HG02884 (cell line): ENCODE measurements around the gene SNRPA.

Experiments used
- ATAC-seq: cut with Tn5 transposase; IDR thresholded peaks from one replicate; pipeline ENCODE4 v1.9.1; 2021; ENCODE audit warnings: mild to moderate bottlenecking, moderate library complexity; ENCODE audit not compliant: unreplicated experiment

SNRPA gene

DNA sequence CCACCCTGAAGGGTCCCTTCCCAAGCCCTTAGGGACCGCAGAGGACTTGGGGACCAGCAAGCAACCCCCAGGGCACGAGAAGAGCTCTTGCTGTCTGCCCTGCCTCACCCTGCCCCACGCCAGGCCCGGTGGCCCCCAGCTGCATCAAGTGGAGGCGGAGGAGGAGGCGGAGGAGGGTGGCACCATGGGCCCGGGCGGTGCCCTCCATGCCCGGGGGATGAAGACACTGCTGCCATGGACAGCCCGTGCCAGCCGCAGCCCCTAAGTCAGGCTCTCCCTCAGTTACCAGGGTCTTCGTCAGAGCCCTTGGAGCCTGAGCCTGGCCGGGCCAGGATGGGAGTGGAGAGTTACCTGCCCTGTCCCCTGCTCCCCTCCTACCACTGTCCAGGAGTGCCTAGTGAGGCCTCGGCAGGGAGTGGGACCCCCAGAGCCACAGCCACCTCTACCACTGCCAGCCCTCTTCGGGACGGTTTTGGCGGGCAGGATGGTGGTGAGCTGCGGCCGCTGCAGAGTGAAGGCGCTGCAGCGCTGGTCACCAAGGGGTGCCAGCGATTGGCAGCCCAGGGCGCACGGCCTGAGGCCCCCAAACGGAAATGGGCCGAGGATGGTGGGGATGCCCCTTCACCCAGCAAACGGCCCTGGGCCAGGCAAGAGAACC, 49.5 kb downstream of the SNRPA start:
- ATAC-seq, result no peak

DNA sequence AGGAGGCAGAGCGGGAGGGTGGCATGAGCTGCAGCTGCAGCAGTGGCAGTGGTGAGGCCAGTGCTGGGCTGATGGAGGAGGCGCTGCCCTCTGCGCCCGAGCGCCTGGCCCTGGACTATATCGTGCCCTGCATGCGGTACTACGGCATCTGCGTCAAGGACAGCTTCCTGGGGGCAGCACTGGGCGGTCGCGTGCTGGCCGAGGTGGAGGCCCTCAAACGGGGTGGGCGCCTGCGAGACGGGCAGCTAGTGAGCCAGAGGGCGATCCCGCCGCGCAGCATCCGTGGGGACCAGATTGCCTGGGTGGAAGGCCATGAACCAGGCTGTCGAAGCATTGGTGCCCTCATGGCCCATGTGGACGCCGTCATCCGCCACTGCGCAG, 50.0 kb downstream of the SNRPA start:
- ATAC-seq, result no peak

DNA sequence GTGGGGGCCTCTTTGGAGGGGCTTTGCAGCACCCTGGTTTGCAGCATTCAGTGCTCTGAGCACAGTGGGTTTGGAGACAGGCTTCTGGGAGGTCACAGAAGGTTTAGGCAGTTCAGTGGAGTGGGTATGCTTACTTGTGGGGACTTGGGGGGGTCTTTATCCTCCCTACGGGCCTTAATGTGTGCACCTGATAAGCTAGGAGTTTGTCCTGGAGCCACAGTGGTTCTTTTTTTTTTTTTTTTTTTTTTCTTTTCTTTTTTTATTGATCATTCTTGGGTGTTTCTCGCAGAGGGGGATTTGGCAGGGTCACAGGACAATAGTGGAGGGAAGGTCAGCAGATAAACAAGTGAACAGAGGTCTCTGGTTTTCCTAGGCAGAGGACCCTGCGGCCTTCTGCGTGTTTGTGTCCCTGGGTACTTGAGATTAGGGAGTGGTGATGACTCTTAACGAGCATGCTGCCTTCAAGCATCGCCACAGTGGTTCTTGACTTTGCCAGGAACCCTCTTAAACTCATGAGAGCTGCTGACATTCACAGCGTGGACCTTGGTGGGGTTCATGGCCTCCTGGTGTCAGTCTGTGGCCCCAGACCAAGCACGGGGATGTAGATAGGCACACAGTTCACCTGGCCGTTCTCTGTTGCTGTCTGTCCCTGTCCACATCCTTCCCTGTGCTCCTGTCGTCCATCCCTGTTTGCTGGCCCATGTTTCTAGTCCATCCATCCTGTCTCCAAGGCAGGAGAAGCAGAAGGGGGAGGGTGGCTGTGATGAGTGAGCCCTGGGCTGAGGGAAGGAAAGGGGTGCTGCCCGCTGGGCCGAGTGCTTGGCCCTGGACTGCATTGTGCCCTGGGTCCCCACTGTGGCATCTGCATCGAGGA, 50.7 kb downstream of the SNRPA start:
- ATAC-seq, result no peak

DNA sequence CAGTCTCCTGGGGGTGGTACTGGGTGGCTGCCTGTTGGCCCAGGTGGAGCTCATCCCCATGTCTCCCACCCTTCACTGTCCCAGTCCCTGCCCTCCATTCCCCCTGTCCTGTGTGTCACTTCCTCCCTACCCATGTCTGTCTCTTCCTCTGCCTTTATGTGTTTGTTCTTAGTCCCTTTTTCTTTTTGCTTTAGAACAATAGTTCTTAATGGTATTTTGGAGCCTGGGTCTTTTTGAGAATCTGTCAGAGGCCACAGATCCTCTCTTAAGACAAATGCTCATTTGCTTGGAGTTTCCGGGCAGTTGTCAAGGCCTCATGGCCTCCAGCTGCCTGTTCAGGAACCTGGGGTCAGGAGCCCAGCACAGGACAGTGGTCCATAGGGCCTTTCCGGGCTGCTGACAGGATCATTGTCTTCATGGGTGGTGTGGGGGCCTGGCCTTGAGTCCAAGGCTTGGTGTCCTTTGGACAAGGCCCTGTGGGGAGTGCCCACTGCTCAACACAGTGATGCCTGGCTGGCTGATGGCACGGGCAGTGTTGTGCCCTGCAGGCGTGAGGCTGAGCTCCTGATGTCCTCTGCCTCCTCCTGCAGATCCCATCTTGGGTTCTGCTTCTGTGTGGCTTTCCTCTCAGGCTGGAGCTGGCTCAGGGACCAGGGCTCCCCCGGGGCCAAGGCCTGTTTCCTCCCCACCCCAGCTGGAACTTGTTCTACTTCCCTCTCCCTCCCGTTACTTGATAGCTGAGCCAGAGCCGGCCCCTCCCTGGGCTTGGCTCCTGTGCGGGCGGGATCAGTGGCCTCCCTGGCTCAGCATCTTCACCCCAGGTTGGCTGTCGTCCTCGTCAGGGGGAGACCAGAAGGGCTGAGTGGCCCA, 51.5 kb downstream of the SNRPA start:
- ATAC-seq, result no peak

DNA sequence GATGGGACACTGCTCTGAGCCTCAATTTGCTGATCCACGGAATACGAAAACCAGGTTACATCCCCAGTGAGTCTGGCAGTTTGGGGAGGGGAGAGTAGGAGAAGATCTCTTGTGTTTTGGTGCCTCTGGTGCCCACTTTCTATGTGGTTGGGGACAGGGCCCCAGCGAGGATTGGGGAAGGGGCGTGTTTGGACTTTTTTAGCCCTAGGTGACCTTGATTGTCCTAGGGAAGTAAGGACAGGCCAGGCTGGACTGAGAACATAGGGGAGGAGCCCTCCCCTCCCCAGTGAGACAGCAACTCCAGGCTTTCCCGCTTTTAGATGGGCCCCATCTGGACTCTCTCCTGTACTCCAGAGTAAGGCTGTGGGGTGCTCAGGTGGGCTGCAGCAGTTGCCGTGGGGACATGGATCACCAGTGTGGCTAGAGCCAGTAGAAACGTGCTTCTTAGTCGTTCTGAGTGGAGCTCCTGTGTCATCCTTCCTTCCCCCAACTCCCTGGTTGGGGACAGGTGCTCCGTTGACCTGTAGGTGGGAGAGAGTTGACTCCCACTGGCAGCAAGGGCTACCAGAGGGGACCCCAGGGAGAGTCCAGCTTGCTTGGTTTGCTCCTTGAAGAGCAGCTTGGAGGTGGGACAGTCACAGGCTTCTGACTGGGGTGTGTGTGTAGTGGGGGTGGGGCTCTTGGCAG, 52.3 kb downstream of the SNRPA start:
- no peak for ATAC-seq

DNA sequence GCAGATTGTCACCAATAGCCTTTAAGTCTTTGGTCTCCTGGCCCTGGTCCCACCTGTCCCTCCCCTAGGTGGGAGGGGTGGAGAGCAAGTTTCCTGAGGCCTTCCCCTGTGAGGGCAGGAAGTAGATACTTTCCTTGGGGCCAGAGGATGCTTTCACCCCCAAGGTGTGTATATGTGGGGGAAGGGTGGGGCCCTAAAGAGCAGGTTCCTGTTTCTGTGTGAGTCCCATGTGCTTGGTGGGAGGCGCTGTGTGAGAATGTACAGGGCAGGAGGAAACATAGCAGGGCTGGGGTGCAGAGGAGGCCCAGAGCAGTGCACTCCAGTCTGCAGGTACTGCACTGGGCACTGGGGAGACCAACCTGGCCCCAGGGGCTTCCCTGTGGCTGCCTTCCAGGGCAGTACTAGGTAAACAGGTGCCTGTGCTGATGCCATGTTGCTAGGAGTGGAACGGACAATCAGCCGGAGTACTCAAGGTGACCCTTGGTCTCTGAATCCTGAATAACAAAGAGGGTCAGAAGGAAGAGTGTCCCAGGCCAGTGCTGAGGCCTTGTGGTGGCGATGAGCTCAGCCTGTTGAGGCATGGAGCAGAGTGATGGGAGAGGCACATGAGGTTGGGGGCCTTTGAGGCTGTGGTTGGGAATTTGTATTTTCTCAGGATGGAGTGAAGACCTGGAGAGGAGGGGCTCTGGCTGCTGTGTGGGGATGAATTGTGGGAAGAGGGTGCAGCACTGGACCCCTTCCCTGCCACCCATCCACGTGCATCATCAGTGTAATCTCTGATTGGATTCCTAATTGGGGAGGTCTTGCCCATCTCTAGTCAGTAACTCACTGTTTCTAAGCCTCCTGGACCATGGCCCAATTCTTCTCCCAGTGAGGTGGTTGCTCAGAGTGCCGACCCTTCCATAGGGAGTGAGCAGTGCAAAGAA, 53.1 kb downstream of the SNRPA start:
- ATAC-seq, result no peak

DNA sequence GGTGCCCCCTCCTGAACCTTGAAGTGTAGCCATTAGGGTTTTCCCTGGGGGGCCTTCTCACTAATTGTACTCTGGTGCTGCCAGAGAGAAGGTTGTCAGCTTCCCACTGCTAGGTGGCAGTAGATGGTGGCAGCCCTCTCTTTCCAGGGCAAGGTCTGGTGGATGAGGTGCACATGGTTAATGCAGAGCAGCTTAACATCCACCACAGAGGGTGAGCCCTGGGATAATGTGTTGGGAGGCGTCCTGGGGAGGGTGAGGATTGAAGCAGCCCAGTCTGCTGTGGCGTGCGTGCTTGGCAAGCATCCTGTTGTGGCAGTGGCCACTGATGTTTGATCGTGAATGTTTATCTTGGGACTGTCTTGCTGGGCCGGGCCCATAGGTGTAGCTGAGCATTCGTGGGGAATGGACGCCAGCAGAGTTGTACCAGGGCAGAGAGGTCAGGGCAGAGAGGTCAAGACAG, 53.8 kb downstream of the SNRPA start:
- ATAC-seq, result no peak

DNA sequence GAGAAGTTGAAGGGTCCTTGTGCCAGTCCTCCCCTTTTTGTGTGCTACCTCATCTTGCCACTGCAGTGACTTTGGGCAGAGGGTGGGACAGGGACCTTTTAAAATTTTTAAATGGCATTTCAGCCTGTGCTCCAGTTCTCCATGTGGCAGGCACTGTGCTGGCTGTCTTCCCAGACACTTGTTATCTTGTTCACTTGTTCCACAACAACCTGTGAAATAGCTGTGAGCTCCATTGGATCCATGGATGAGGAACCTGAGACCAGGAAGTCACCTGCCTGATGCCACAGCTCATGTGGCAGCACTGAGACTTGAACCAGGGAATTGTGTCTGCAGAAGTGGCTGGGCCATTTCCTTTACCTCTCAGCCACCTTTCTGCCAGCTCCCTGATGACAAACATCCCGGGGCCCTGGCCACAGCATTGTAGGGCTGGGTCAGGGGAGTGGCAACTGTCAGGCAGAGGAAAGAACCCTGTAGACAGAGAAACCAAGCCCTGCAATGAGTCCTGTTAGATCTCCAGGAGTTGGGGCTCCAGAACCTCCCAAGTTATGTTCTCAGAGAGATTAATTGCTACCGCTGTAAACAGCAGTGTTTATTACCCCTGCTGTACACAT, 54.4 kb downstream of the SNRPA start:
- ATAC-seq, result no peak

DNA sequence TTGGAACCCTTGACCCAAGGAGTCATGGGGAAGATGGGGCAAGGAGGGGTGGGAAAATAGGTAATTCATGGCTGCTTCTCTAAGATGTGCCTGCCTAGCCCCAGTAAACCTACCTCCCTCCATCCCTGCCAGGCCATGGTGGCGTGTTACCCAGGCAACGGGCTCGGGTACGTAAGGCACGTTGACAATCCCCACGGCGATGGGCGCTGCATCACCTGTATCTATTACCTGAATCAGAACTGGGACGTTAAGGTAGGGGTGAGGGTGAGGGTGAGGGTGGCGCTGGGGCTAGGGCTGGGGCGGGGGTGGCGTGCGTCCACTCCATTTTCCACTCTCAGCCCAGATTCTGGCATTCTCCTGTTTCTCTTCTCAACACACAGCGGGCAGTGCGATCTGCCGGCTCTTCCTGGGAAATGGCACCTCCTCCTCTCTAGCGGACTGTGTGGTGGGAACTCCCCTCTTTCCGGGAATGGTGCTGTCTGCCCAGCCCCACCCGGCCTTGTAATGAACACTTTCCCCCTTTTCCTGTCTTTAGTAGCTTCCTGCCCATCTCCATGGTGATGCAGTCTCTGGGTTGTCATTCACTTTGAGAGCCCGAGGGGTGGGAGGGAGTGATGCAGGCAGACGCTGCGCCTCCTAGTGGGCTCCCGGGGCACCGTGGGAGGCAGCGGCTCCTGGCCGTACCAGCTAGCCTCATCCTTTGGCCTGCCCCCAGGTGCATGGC, 55.6 kb downstream of the SNRPA start:
- no peak for ATAC-seq

DNA sequence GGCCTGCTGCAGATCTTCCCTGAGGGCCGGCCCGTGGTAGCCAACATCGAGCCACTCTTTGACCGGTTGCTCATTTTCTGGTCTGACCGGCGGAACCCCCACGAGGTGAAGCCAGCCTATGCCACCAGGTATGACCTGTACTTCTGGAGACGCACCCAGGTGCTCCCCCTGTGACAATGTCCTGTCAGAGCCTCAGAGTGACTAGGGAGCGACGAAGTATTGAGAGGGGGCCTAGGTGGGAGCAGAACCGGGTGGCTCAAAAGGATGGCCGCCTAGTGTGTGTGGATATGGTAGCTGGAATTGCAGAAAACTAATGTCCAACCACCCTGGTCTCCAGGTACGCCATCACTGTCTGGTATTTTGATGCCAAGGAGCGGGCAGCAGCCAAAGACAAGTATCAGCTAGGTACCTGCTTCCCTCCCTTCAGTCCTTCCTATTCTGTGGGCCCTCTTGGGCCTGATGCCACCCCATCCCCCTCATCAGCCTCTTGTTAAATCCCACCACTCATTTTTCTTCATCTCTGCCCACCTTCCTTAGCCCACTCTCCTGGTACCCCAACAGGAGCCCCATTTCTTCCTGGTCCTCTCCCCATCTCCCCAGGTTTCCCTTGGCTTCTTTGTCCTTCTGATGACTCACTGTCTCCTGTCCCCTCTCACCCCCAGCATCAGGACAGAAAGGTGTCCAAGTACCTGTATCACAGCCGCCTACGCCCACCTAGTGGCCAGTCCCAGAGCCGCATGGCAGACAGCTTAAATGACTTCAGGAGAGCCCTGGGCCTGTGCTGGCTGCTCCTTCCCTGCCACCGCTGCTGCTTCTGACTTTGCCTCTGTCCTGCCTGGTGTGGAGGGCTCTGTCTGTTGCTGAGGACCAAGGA, 56.4 kb downstream of the SNRPA start:
- ATAC-seq, result no peak

DNA sequence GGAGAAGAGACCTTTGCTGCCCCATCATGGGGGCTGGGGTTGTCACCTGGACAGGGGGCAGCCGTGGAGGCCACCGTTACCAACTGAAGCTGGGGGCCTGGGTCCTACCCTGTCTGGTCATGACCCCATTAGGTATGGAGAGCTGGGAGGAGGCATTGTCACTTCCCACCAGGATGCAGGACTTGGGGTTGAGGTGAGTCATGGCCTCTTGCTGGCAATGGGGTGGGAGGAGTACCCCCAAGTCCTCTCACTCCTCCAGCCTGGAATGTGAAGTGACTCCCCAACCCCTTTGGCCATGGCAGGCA, 57.0 kb downstream of the SNRPA start:
- no peak for ATAC-seq

DNA sequence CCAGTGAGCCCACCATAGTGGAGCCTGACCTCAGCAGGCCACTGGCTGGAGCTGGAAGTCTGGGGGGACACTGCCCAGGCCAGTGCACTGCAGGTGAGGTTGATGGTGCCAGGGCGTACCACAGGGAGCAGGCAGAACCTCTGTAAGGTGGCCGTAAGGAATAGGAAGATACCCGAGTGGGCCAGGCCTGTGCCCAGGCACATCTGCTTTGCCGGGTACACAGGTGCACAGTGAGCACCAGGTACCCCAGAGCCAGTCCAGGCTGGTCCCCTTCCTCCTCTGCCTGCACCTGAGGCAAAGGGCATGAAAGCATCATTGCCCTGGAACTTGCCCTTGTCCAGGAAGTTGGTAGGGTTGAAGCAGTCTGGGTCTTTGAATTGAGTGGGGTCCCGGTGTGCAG, 57.5 kb downstream of the SNRPA start:
- no peak for ATAC-seq

DNA sequence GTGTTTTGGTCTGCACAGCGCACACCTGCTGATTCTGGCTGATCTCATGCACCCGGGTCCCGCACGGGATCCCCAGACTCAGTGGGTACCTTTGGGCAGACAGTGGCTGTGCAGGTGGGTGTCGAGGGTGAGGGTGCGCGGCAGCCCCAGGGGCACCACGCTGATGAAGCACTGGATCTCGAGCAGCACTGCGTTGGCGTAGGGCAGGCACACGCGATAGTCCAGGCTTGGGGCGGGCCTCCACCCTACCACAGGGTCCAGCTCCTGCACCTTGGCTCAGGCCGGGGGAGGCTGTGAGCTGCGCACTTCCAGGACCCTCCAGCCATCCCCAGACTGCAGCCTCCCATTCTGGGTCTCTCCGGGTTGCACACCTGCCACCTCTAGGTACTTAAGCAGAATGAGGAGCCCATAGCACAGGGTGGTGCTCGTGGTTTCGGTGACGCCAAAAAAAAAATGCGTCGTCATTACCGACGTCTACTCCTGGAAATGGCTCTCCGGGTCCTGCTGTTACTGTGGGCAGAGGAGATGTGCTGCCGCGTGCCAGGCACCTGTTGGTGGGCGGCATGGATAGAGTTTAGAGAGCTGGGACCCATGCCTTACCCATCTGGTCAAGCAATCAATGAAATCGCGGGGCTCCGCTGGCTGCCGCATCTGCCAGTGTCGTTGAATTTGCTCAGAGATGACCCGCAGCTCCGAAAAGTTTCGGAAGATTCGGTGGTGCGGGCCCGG, 58.5 kb downstream of the SNRPA start:
- ATAC-seq, result no peak

DNA sequence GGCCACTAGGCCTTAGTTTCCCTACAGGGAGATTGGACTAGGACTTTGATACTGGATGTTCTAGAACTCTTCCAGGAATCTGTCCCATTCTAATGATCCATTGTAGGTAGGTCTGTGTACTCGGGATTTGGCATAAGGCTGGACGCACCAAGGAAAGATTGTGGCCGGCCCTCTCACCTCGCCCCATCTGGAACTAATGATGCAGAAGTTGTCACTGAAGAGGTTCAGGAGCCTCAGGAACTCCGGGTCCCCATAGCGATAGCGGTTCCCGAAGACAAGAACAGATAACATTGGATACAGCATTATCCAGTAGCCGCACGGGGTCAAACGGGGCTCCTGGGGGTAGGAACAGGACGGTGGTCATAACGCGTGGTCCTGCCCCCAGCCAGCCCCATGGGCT, 59.2 kb downstream of the SNRPA start:
- no peak for ATAC-seq

DNA sequence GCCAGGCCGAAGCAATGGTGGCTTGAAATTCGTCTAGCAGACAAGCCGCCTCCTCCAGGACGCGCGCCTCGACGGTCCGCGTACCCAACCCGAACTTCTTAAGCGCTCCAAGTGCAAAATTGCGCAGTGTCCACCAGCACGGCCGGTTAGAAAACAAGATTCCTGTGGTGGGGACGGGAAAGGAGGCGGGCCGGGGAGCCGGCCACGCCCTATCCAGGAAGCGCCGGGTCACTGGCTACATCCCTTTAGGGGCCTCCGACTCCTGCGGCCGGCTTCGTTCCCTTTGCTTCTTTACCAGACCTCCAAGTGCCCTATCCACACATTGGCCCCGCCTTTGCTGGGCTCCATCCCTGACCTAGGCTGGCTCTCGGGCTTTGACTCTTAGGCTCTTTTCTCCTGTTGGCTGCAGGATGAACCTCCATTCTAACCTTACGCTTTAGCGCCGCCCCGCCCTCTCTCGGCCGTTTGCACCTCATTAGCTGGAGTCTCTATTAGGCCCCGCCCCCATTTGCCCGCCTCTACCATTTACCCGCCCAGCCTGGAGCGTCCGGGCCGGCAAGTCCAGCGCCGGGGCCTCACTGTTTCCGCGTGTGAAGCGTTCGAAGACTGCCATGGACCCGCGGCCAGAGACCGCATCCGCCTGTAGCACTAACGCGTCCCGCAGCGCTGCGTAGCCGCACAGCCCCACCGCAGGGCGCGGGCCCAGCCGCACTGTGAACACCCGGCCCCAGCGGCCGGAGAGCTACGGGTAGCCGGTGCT, 59.8 kb downstream of the SNRPA start:
- peak; percentile 69 for ATAC-seq

DNA sequence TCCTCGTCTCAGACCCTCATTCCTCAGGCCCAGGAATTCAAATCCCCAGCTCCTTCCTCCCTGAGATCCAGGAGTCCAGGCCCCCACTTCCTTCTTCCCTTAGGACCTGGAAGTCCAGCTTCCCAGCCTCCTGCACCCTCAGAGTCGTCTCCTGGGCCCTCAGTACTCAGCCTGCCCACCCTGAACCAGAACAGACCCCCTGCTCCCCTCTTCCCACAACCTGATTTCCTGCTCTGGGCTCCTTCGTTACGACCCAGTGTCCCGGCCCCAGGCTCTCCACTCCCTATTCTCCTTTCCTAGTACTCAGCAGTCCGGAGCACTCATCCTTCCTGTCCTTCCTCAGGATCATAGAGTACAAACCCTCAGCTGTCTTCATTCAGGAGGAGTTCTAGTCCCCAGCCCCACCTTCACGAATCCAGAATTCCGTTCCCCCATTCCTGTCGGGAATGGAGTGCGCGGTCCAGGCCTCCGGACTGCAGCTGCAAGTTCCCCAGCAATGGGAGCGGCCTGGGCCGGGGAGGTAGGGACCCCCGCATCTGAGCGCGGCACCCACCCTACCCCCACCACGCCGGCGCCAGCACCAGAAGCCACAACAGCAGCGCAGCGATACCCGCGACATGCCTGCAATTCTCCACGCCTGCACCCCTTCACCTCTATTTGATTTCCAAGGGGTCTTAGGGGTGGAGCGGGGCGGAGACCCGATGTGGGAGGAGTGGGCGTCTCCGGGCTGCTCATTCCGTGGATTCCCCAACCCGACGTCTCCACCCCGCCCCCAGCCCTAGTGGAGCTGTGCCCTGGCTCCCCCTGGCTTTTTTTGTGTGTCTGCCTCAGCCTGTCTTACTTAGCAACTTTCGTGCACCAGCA, 60.7 kb downstream of the SNRPA start:
- no peak for ATAC-seq
